Smooth muscle cell (in vitro differentiated cells): Measurements from ENCODE around the gene STON1. TPM values are rescaled to one million over a fixed set of nuclear protein-coding genes. Genes with fewer than 3 reads are reported as not detected.

Experiments
- DNase-seq: peaks from one replicate; lab custom pipeline; 2025; ENCODE audit not compliant: unreplicated experiment; lab: John Stamatoyannopoulos, UW
- H2AFZ ChIP-seq: fragments of 200-600 bp; sonication (generic); 2 replicates; pipeline ENCODE4 v1.6.0; 2016; ENCODE audit warnings: antibody characterized with exemption, low read depth, mild to moderate bottlenecking
- H3F3A ChIP-seq: fragments of 200-600 bp; sonication (generic); 2 replicates; pipeline ENCODE4 v1.6.0; 2017; ENCODE audit warnings: antibody characterized with exemption, low read depth
- H3K27ac ChIP-seq: fragments of 200-600 bp; sonication (generic); 2 replicates; pipeline ENCODE4 v1.5.1; 2016; ENCODE audit warnings: low read depth, mild to moderate bottlenecking
- H3K27me3 ChIP-seq: fragments of 200-600 bp; sonication (generic); 2 replicates; pipeline ENCODE4 v1.6.1; 2016; ENCODE audit warnings: low read depth, mild to moderate bottlenecking
- H3K36me3 ChIP-seq: fragments of 200-600 bp; sonication (generic); 2 replicates; pipeline ENCODE4 v1.5.1; 2016; ENCODE audit warnings: low read depth
- H3K4me1 ChIP-seq: fragments of 200-600 bp; sonication (generic); 2 replicates; pipeline ENCODE4 v1.5.1; 2016; ENCODE audit warnings: low read depth
- H3K4me2 ChIP-seq: fragments of 200-600 bp; sonication (generic); 2 replicates; pipeline ENCODE4 v1.6.0; 2016; ENCODE audit warnings: mild to moderate bottlenecking
- H3K4me3 ChIP-seq: fragments of 200-600 bp; sonication (generic); 2 replicates; pipeline ENCODE4 v1.5.1; 2016; ENCODE audit warnings: mild to moderate bottlenecking
- H3K79me2 ChIP-seq: fragments of 200-600 bp; sonication (generic); 2 replicates; pipeline ENCODE4 v1.6.0; 2016; ENCODE audit warnings: low read depth, mild to moderate bottlenecking
- H3K9ac ChIP-seq: fragments of 200-600 bp; sonication (generic); 2 replicates; pipeline ENCODE4 v1.6.0; 2016; ENCODE audit warnings: low read depth
- H3K9me3 ChIP-seq: fragments of 200-600 bp; sonication (generic); replicated peaks from 2 replicates; pipeline ENCODE4 v1.5.1; 2016; ENCODE audit warnings: low read depth
- H4K20me1 ChIP-seq: fragments of 200-600 bp; sonication (generic); 2 replicates; pipeline ENCODE4 v1.6.0; 2016; ENCODE audit warnings: low read depth
- CTCF ChIP-seq: fragments of 200-600 bp; sonication (generic); IDR thresholded peaks from 2 replicates; pipeline ENCODE4 v1.5.1; 2017; ENCODE audit warnings: borderline replicate concordance, mild to moderate bottlenecking, antibody characterized with exemption; ENCODE audit not compliant: insufficient read depth, poor library complexity, severe bottlenecking
- WGBS: methylation state at CpG from one replicate; pipeline ENCODE4 v1.1.7; 2016; ENCODE audit warnings: low lambda C conversion rate; 5-methylcytosine and 5-hydroxymethylcytosine counted together
- polyA plus RNA-seq: library from polyadenylated mRNA; unstranded; fragments of >200 nt; fragmentation: Nextera tagmentation; extraction: Ambion mirVana; gene quantifications from 2 replicates; pipeline ENCODE4 v1.2.1, GENCODE V29; 2016
- total RNA-seq: library from RNA; depleted of rRNA; stranded (reverse); fragments of >200 nt; gene quantifications from 2 replicates; pipeline ENCODE4 v1.2.3, GENCODE V29; 2014

Gene STON1
- total and polyA plus RNA-seq, 2 experiments from 2014 or later: 15.3 to 56.6 TPM

- Histone ChIP-seq H3K9ac (peak overlapping the region; percentile 94), H3K4me2 (peak overlapping the region; percentile 88), H3K79me2 (peaks cover 45% of the 10 kb centered on the region), H2AFZ (no peak overlapping the region), H4K20me1 (peaks cover 41% of the 10 kb centered on the region), H3K4me3 (peak overlapping the region; percentile 91), H3K4me1 (peaks cover 28% of the 10 kb centered on the region), H3K27me3 (no peaks in the 10 kb centered on the region), H3K27ac (peak overlapping the region; percentile 91), H3K36me3 (no peaks in the 10 kb centered on the region), H3F3A (peaks cover 32% of the 10 kb centered on the region), H3K9me3 (no peaks in the 10 kb centered on the region)
- WGBS: 0% methylated on average over 6 of the region's 6 CpGs
- no peak for TF ChIP-seq CTCF
- peak; percentile 50 for DNase-seq
Observed at GRCh38 chr2:48531141-48531648, 1.2 kb downstream of the STON1 start.

GRCh38 chr2:48532174-48532573, 2.2 kb downstream of the STON1 start:
- 83% methylated on average over 7 of the region's 7 CpGs for WGBS
- H3F3A ChIP-seq: peaks cover 29% of the 10 kb centered on the region
- peak overlapping the region; percentile 84 for H3K4me2 ChIP-seq
- H3K4me3 ChIP-seq: peak overlapping the region; percentile 91
- no peaks in the 10 kb centered on the region for H3K27me3 ChIP-seq
- H3K36me3 ChIP-seq: no peaks in the 10 kb centered on the region
- DNase-seq: no peak
- H3K4me1 ChIP-seq: peaks cover 26% of the 10 kb centered on the region
- H3K9me3 ChIP-seq: no peaks in the 10 kb centered on the region
- peaks cover 54% of the 10 kb centered on the region for H3K79me2 ChIP-seq
- H3K9ac ChIP-seq: peak overlapping the region; percentile 75
- no peak overlapping the region for H2AFZ ChIP-seq
- peak overlapping the region; percentile 91 for H3K27ac ChIP-seq
- TF ChIP-seq CTCF: no peak
- H4K20me1 ChIP-seq: peaks cover 50% of the 10 kb centered on the region

- peaks cover 19% of the 10 kb centered on the region for H3K4me1 ChIP-seq
- H3K4me2 ChIP-seq: peak overlapping the region; percentile 84
- peak overlapping the region; percentile 48 for H3K9ac ChIP-seq
- H3K27me3 ChIP-seq: no peaks in the 10 kb centered on the region
- no peaks in the 10 kb centered on the region for H3K9me3 ChIP-seq
- H3K79me2 ChIP-seq: peaks cover 61% of the 10 kb centered on the region
- DNase-seq: no peak
- H3K27ac ChIP-seq: peak overlapping the region; percentile 91
- WGBS: 84% methylated on average over 5 of the region's 5 CpGs
- no peak for TF ChIP-seq CTCF
- H3K4me3 ChIP-seq: no peak overlapping the region
- peaks cover 23% of the 10 kb centered on the region for H3F3A ChIP-seq
- H2AFZ ChIP-seq: no peak overlapping the region
- peaks cover 56% of the 10 kb centered on the region for H4K20me1 ChIP-seq
- H3K36me3 ChIP-seq: peaks cover under 1% of the 10 kb centered on the region
Observed at GRCh38 chr2:48532824-48533223, 2.9 kb downstream of the STON1 start.

- peaks cover 8% of the 10 kb centered on the region for H3F3A ChIP-seq
- 90% methylated on average over 5 of the region's 5 CpGs for whole genome bisulfite sequencing
- H3K9ac ChIP-seq: no peak overlapping the region
- peaks cover 5% of the 10 kb centered on the region for H3K4me1 ChIP-seq
- peaks cover 80% of the 10 kb centered on the region for H3K79me2 ChIP-seq
- H3K4me3 ChIP-seq: no peak overlapping the region
- no peak overlapping the region for H2AFZ ChIP-seq
- no peak overlapping the region for H3K4me2 ChIP-seq
- no peak for TF ChIP-seq CTCF
- peaks cover 5% of the 10 kb centered on the region for H3K36me3 ChIP-seq
- H3K9me3 ChIP-seq: no peaks in the 10 kb centered on the region
- H3K27ac ChIP-seq: no peak overlapping the region
- peaks cover 71% of the 10 kb centered on the region for H4K20me1 ChIP-seq
- no peak for DNase-seq
- no peaks in the 10 kb centered on the region for H3K27me3 ChIP-seq
Observed at GRCh38 chr2:48534781-48535180, 4.8 kb downstream of the STON1 start.
